ENCODE results near the gene ARMH3. TPM values are rescaled to one million over a fixed set of nuclear protein-coding genes. Genes with fewer than 3 reads are reported as not detected.
A peak's percentile ranks its signal among the peaks of the same experiment; 100 is the strongest.

The ARMH3 gene
- total and polyA plus RNA-seq, 4 donors = 14.7 to 23.7 (median 20.6) TPM

GRCh38 chr10:101826852-101827434 is 229.0 kb downstream of the ARMH3 start:
- no peak for TF ChIP-seq CTCF (IDR thresholded peaks at IDR 0.05; ENCODE audit: control extremely low read depth, extremely low read depth)
- 96% methylated on average over 5 of the region's 5 CpGs for WGBS, 2 donors
- Histone ChIP-seq H3K9me3 (ENCODE audit: control insufficient read depth in 4 of 4, insufficient read depth in 3 of 4, low read length in 3 of 4) (no peaks in the 10 kb centered on the region), H3K9ac (ENCODE audit: insufficient read depth in 1 of 2, low read length in 2 of 2) (no peak overlapping the region), H3K27me3 (ENCODE audit: control insufficient read depth in 3 of 3, insufficient read depth in 3 of 3, low read length in 2 of 3) (no peaks in the 10 kb centered on the region), H3K4me1 (ENCODE audit: control insufficient read depth in 5 of 5, insufficient read depth in 5 of 5, low read length in 5 of 5) (peaks cover 0 to 26% (median 10%) of the 10 kb centered on the region in 5 donors), H3K27ac (ENCODE audit: low read depth in 1 of 2, low read length in 1 of 2) (no peak overlapping the region), H3K36me3 (ENCODE audit: control insufficient read depth in 4 of 4, insufficient read depth in 4 of 4, low read length in 4 of 4) (peaks cover 0 to 2% (median 1%) of the 10 kb centered on the region in 4 donors), H3K4me3 (no peak overlapping the region)
- ATAC-seq (ENCODE audit: insufficient read depth, low FRiP score) (no peak), DNase-seq (no peak)

GRCh38 chr10:101824736-101825135 is 231.2 kb downstream of the ARMH3 start:
- Histone ChIP-seq H3K27ac (ENCODE audit: low read depth in 1 of 2, low read length in 1 of 2) (no peak overlapping the region), H3K4me3 (no peak overlapping the region), H3K9ac (ENCODE audit: insufficient read depth in 1 of 2, low read length in 2 of 2) (no peak overlapping the region), H3K27me3 (ENCODE audit: control insufficient read depth in 3 of 3, insufficient read depth in 3 of 3, low read length in 2 of 3) (no peaks in the 10 kb centered on the region), H3K4me1 (ENCODE audit: control insufficient read depth in 5 of 5, insufficient read depth in 5 of 5, low read length in 5 of 5) (peaks cover 0 to 6% (median 0%) of the 10 kb centered on the region in 5 donors), H3K36me3 (ENCODE audit: control insufficient read depth in 4 of 4, insufficient read depth in 4 of 4, low read length in 4 of 4) (peaks cover 0 to 2% (median 1%) of the 10 kb centered on the region in 4 donors), H3K9me3 (ENCODE audit: control insufficient read depth in 4 of 4, insufficient read depth in 3 of 4, low read length in 3 of 4) (no peaks in the 10 kb centered on the region)
- ATAC-seq (ENCODE audit: insufficient read depth, low FRiP score) (no peak), DNase-seq (no peak)
- WGBS, 2 donors = 66 to 99% methylated on average over 2 of the region's 2 CpGs
- no peak for TF ChIP-seq CTCF (IDR thresholded peaks at IDR 0.05; ENCODE audit: control extremely low read depth, extremely low read depth)

- no peak for ATAC-seq (ENCODE audit: insufficient read depth, low FRiP score)
- no peak for TF ChIP-seq CTCF (IDR thresholded peaks at IDR 0.05; ENCODE audit: control extremely low read depth, extremely low read depth)
- 25 to 26% methylated on average over 14 of the region's 14 CpGs for WGBS, 2 donors
- H3K4me1 ChIP-seq (ENCODE audit: control insufficient read depth in 5 of 5, insufficient read depth in 5 of 5, low read length in 5 of 5) = peaks cover 0 to 25% (median 7%) of the 10 kb centered on the region in 5 donors
- peaks cover 0 to 10% (median 0%) of the 10 kb centered on the region in 4 donors for H3K36me3 ChIP-seq (ENCODE audit: control insufficient read depth in 4 of 4, insufficient read depth in 4 of 4, low read length in 4 of 4)
- H3K9ac ChIP-seq (ENCODE audit: insufficient read depth in 1 of 2, low read length in 2 of 2) = peak overlapping the region; percentile 70 to 89
- H3K4me3 ChIP-seq = peak overlapping the region; percentile 29
- no peaks in the 10 kb centered on the region for H3K27me3 ChIP-seq (ENCODE audit: control insufficient read depth in 3 of 3, insufficient read depth in 3 of 3, low read length in 2 of 3)
- DNase-seq = no peak
- H3K27ac ChIP-seq (ENCODE audit: low read depth in 1 of 2, low read length in 1 of 2) = peak overlapping the region; percentile 67 to 79
- H3K9me3 ChIP-seq (ENCODE audit: control insufficient read depth in 4 of 4, insufficient read depth in 3 of 4, low read length in 3 of 4) = no peaks in the 10 kb centered on the region
These were observed 236.9 kb downstream of the ARMH3 start for GRCh38 chr10:101818872-101819633.

Data from lung (tissue), 12 donors.